Lower lobe of right lung (tissue), 2 donors: ENCODE data around the gene EMD. TPM values are rescaled to one million over a fixed set of nuclear protein-coding genes. Genes with fewer than 3 reads are reported as not detected.
A peak's percentile ranks its signal among the peaks of the same experiment; 100 is the strongest.

Experiments
- ATAC-seq, 2 donors: fragments of 200-7000 bp; cut with Tn5 transposase; one replicate each; pipeline ENCODE4 v1.9.1; 2020 to 2022; ENCODE audit warnings: mild to moderate bottlenecking in 2 of 2, moderate library complexity in 2 of 2
- DNase-seq: peaks from one replicate; pipeline ENCODE4 v3.0.0-alpha.2; 2020
- H3K27ac ChIP-seq: fragments of 200-600 bp; one replicate; pipeline ENCODE4 v1.8.0; 2022
- H3K27me3 ChIP-seq: fragments of 200-600 bp; one replicate; pipeline ENCODE4 v1.8.0; 2022; ENCODE audit warnings: low read depth
- H3K36me3 ChIP-seq: fragments of 200-600 bp; one replicate; pipeline ENCODE4 v1.8.0; 2022; ENCODE audit warnings: mild to moderate bottlenecking
- H3K4me1 ChIP-seq: fragments of 200-600 bp; one replicate; pipeline ENCODE4 v1.8.0; 2022
- H3K4me3 ChIP-seq: fragments of 200-600 bp; one replicate; pipeline ENCODE4 v1.8.0; 2022; ENCODE audit warnings: mild to moderate bottlenecking
- H3K9me3 ChIP-seq: fragments of 200-600 bp; one replicate; pipeline ENCODE4 v1.8.0; 2022
- CTCF ChIP-seq: fragments of 200-600 bp; IDR thresholded peaks from one replicate; pipeline ENCODE4 v1.8.0; 2022; ENCODE audit warnings: antibody characterized with exemption, mild to moderate bottlenecking
- intact Hi-C: fragments of 100-400 bp; cut with DNase I; formaldehyde crosslinking; loops from one replicate; pipeline ENCODE4 v1.11.0; 2022
- total RNA-seq: library from RNA; stranded (reverse); fragmentation: NEBNext Ultra II Directional; extraction: Animal tissue kit (Norgen Biotek cat#: 25700); gene quantifications from one replicate; pipeline ENCODE4 v1.2.1, GENCODE V29; 2021
- donor health status: DM: no; HTN: yes; CAD: no; lungs with severe emphysema.

EMD gene
- total RNA-seq, 1 donor from 2014 or later = 50.9 TPM

- H3K27ac ChIP-seq = no peak overlapping the region
- H3K4me3 ChIP-seq = no peak overlapping the region
- H3K4me1 ChIP-seq = peaks cover 29% of the 10 kb centered on the region
- intact Hi-C loops = no loop called here
- no peak for ATAC-seq
- H3K27me3 ChIP-seq = no peaks in the 10 kb centered on the region
- no peaks in the 10 kb centered on the region for H3K9me3 ChIP-seq
- no peak for TF ChIP-seq CTCF
- DNase-seq = no peak
- peaks cover 92% of the 10 kb centered on the region for H3K36me3 ChIP-seq
Measured at GRCh38 chrX:154363706-154364439, 15.2 kb upstream of the EMD start.

- H3K4me1 ChIP-seq = peaks cover 29% of the 10 kb centered on the region
- no peak for DNase-seq
Measured at GRCh38 chrX:154365052-154365600, 14.0 kb upstream of the EMD start.

GRCh38 chrX:154365997-154366665 is 13.0 kb upstream of the EMD start:
- intact Hi-C loops = no loop called here
- Histone ChIP-seq H3K27ac (no peak overlapping the region), H3K9me3 (no peaks in the 10 kb centered on the region), H3K36me3 (peaks cover 72% of the 10 kb centered on the region), H3K4me3 (no peak overlapping the region), H3K4me1 (peaks cover 29% of the 10 kb centered on the region), H3K27me3 (no peaks in the 10 kb centered on the region)
- ATAC-seq = no peak
- no peak for TF ChIP-seq CTCF
- DNase-seq = no peak

More at GRCh38 chrX:154365052-154365600, 14.0 kb upstream of the EMD start:
- no peak overlapping the region for H3K27ac ChIP-seq
- ATAC-seq = no peak
- no peaks in the 10 kb centered on the region for H3K27me3 ChIP-seq
- no peak overlapping the region for H3K4me3 ChIP-seq
- peaks cover 80% of the 10 kb centered on the region for H3K36me3 ChIP-seq
- intact Hi-C loops = no loop called here
- H3K9me3 ChIP-seq = no peaks in the 10 kb centered on the region
- no peak for TF ChIP-seq CTCF

GRCh38 chrX:154366666-154367055 is 12.4 kb upstream of the EMD start:
- ATAC-seq (no peak), DNase-seq (no peak)
- no peak for TF ChIP-seq CTCF
- peaks cover 67% of the 10 kb centered on the region for H3K36me3 ChIP-seq
- intact Hi-C loops = no loop called here
- no peaks in the 10 kb centered on the region for H3K27me3 ChIP-seq
- no peaks in the 10 kb centered on the region for H3K9me3 ChIP-seq
- H3K4me1 ChIP-seq = peaks cover 29% of the 10 kb centered on the region
- H3K4me3 ChIP-seq = no peak overlapping the region
- no peak overlapping the region for H3K27ac ChIP-seq

GRCh38 chrX:154367474-154368308 is 11.4 kb upstream of the EMD start:
- DNase-seq (no peak), ATAC-seq (no peak)
- no peak for TF ChIP-seq CTCF
- Histone ChIP-seq H3K4me1 (peaks cover 39% of the 10 kb centered on the region), H3K4me3 (peak overlapping the region; percentile 75), H3K27ac (peak overlapping the region; percentile 88), H3K9me3 (no peaks in the 10 kb centered on the region), H3K36me3 (peaks cover 56% of the 10 kb centered on the region), H3K27me3 (no peaks in the 10 kb centered on the region)
- intact Hi-C loops = no loop called here
